Adrenal gland (tissue), 12 donors: ENCODE data around the gene BTG1. TPM values are rescaled to one million over a fixed set of nuclear protein-coding genes. Genes with fewer than 3 reads are reported as not detected.

Experiments
- DNase-seq, 7 donors: peaks; one replicate each; pipeline ENCODE4 v3.0.0-alpha.2; 2019 to 2020
- H3K27ac ChIP-seq, 5 donors: fragments of 200-600 bp; sonication (generic) in 4 of 5; 1 replicate in 3 of 5; 2 replicates in 2 of 5; pipeline versions ENCODE4 v1.5.1 to v1.8.0; 2016 to 2020; ENCODE audit warnings: mild to moderate bottlenecking in 1 of 5
- H3K27me3 ChIP-seq: fragments of 200-600 bp; 2 replicates; pipeline ENCODE4 v1.8.0; 2021
- H3K36me3 ChIP-seq, 2 donors: fragments of 200-600 bp; replicated peaks in 1 of 2; 1 replicate in 1 of 2; 2 replicates in 1 of 2; pipeline versions ENCODE4 v1.5.1 to v1.8.0; 2018 to 2022
- H3K4me1 ChIP-seq, 2 donors: fragments of 200-600 bp; replicated peaks in 1 of 2; 1 replicate in 1 of 2; 2 replicates in 1 of 2; pipeline versions ENCODE4 v1.5.1 to v1.8.0; 2018 to 2021
- H3K4me3 ChIP-seq, 4 donors: fragments of 200-600 bp; sonication (generic) in 3 of 4; one replicate each; pipeline ENCODE4 v1.5.1; 2016 to 2018
- H3K9me3 ChIP-seq, 3 donors: fragments of 200-600 bp; sonication (generic) in 1 of 3; replicated peaks in 1 of 3; 1 replicate in 2 of 3; 2 replicates in 1 of 3; pipeline versions ENCODE4 v1.5.1 to v1.8.0; 2016 to 2021
- CTCF ChIP-seq, 6 experiments: fragments of 450-650 bp in 4 of 6; fragments of 200-600 bp in 2 of 6; sonication (generic) in 1 of 6; IDR thresholded peaks; 1 replicate in 5 of 6; 2 replicates in 1 of 6; pipeline versions ENCODE4 v1.5.1 to v1.8.0; 2016 to 2021; ENCODE audit warnings: antibody characterized with exemption in 6 of 6, mild to moderate bottlenecking in 2 of 6, moderate library complexity in 1 of 6
- POLR2A ChIP-seq, 2 donors: fragments of 450-650 bp; IDR thresholded peaks; one replicate each; pipeline ENCODE4 v1.6.1; 2017; ENCODE audit warnings: antibody characterized with exemption in 2 of 2, mild to moderate bottlenecking in 2 of 2, moderate library complexity in 1 of 2
- WGBS, 4 donors: extraction: QIAGEN DNeasy Blood & Tissue Kit in 2 of 4; methylation state at CpG; one replicate each; pipeline versions ENCODE4 v1.1.5 to v1.1.7; 2013 to 2017; 5-methylcytosine and 5-hydroxymethylcytosine counted together
- intact Hi-C, 2 donors: fragments of 100-400 bp; cut with DNase I; formaldehyde crosslinking; loops; one replicate each; pipeline versions ENCODE4 v1.14.1 to v1.15.0; 2022 to 2023
- polyA plus RNA-seq, 3 donors: library from polyadenylated mRNA; stranded (reverse); fragments of 200-250 nt in 2 of 3; fragments of 350-450 nt in 1 of 3; fragmentation: Illumina TruSeq in 1 of 3; extraction: RNeasy Lipid Tissue Mini Kit (QIAGEN cat#74804) in 1 of 3; gene quantifications; one replicate each; pipeline ENCODE4 v1.2.3, GENCODE V29; 2013 to 2014
- total RNA-seq, 9 donors: library from RNA; depleted of rRNA in 4 of 9; stranded (reverse); fragments of >200 nt in 4 of 9; fragments of 120-200 nt in 1 of 9; fragmentation: NEBNext Ultra II Directional in 1 of 9; extraction: Animal tissue kit (Norgen Biotek cat#: 25700) in 1 of 9; gene quantifications; one replicate each; pipeline versions ENCODE4 v1.1.0 to v1.2.4, GENCODE V29; 2013 to 2023
- donor health status: healthy with polysubstance abuse.
- donor health status: Bipolar disorder and iron deficiency.
- donor health status: DM: yes; HTN: yes; CAD: no.
- donor health status: DM: no; HTN: no; CAD: no.
- donor health status: DM: no; HTN: no; CAD: no.
- donor health status: DM: yes; HTN: yes; CAD: no.

BTG1 gene
- total and polyA plus RNA-seq, 12 donors = 26.3 to 388 (median 60.8) TPM

GRCh38 chr12:92114834-92115233 lies 30.8 kb downstream of the BTG1 start:
- no peaks in the 10 kb centered on the region for H3K27me3 ChIP-seq
- H3K9me3 ChIP-seq = peaks cover 0 to 3% (median 0%) of the 10 kb centered on the region in 3 donors
- no peaks in the 10 kb centered on the region for H3K36me3 ChIP-seq
- TF ChIP-seq CTCF (IDR thresholded peaks at IDR 0.05) (no peak), POLR2A (IDR thresholded peaks at IDR 0.05) (no peak)
- H3K4me1 ChIP-seq = no peaks in the 10 kb centered on the region
- no peak for DNase-seq
- H3K27ac ChIP-seq = no peak overlapping the region
- intact Hi-C loops = no loop called here
- no peak overlapping the region for H3K4me3 ChIP-seq
- 90 to 95% (median 93%) methylated on average over 2 of the region's 2 CpGs for WGBS, 4 donors

DNA sequence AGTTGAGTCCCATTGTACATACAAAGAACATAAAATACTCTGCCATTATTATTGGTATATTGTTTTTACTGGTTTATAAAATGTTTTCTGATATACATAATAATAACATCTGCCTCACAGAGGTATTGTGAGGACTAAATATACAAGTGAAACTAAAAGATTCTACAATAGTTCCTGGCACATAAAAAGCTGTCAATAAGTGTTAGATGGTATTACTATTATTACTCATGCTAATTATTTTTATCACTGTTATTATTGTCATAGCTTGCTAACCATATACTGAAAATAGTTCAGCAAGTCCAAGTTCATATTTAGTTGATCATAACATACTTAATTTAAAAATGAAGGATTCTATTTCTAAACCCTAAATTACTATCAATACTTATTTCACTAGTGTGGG lies 34.4 kb downstream of the BTG1 start:
- no peak for DNase-seq
- no peaks in the 10 kb centered on the region for H3K27me3 ChIP-seq
- H3K36me3 ChIP-seq = no peaks in the 10 kb centered on the region
- intact Hi-C loops = no loop called here
- no peak overlapping the region for H3K4me3 ChIP-seq
- no peak overlapping the region for H3K27ac ChIP-seq
- TF ChIP-seq CTCF (IDR thresholded peaks at IDR 0.05) (no peak), POLR2A (IDR thresholded peaks at IDR 0.05) (no peak)
- peaks cover 0 to 16% of the 10 kb centered on the region in 2 donors for H3K4me1 ChIP-seq
- no peaks in the 10 kb centered on the region for H3K9me3 ChIP-seq

GRCh38 chr12:92110083-92110640 lies 35.5 kb downstream of the BTG1 start:
- Histone ChIP-seq H3K4me1 (peaks cover 0 to 16% of the 10 kb centered on the region in 2 donors), H3K27ac (no peak overlapping the region), H3K27me3 (no peaks in the 10 kb centered on the region), H3K36me3 (no peaks in the 10 kb centered on the region), H3K4me3 (no peak overlapping the region), H3K9me3 (no peaks in the 10 kb centered on the region)
- WGBS, 4 donors = 88 to 100% (median 94%) methylated on average over 1 of the region's 1 CpG
- intact Hi-C loops = no loop called here
- no peak for DNase-seq
- TF ChIP-seq CTCF (IDR thresholded peaks at IDR 0.05) (no peak), POLR2A (IDR thresholded peaks at IDR 0.05) (no peak)

DNA sequence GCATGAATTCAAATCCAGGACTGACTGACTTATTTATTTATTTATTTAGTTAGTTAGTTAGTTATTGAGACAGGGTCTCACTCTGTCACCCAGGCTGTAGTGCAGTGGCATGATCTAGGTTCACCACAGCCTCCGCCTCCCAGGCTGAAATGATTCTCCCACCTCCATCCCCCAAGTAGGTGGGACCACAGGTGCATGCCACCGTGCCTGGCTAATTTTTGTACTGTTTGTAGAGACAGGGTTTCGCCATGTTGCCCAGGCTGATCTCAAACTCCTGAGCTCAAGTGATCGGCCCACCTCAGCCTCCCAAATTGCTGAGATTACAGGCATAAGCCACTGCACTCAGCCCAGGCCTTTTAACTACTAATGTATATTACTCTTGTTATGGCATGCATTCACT lies 36.0 kb downstream of the BTG1 start:
- Histone ChIP-seq H3K36me3 (no peaks in the 10 kb centered on the region), H3K27ac (no peak overlapping the region), H3K9me3 (no peaks in the 10 kb centered on the region), H3K4me3 (no peak overlapping the region), H3K27me3 (no peaks in the 10 kb centered on the region), H3K4me1 (peaks cover 0 to 16% of the 10 kb centered on the region in 2 donors)
- TF ChIP-seq CTCF (IDR thresholded peaks at IDR 0.05) = no peak
- TF ChIP-seq POLR2A (IDR thresholded peaks at IDR 0.05) = no peak
- no peak for DNase-seq
- intact Hi-C loops = no loop called here
- 95 to 98% (median 97%) methylated on average over 4 of the region's 4 CpGs for WGBS, 4 donors
